DND-41 (cell line): ENCODE measurements around the gene KRTAP5-10.
"Not testable (repeated sequence)": the region's sequence is repeated elsewhere in the genome, so short reads cannot be mapped to it uniquely, and the experiment has no call there.

ENCODE experiments used
- ATAC-seq: fragments of 200-7000 bp; cut with Tn5 transposase; 3 replicates; pipeline ENCODE4 v1.9.1; 2021; ENCODE audit warnings: low read depth; ENCODE audit not compliant: insufficient read depth
- DNase-seq: peaks from one replicate; pipeline ENCODE4 v3.0.0-alpha.2; 2020
- H2AFZ ChIP-seq: 2 replicates; pipeline ENCODE4 v1.6.0; 2012; ENCODE audit warnings: low read depth, low read length
- H3K27ac ChIP-seq: 2 replicates; pipeline ENCODE4 v1.5.1; 2012; ENCODE audit warnings: low read length, inconsistent platforms
- H3K27me3 ChIP-seq: fragments of 200-600 bp; sonication (generic); 2 replicates; pipeline ENCODE4 v1.6.0; 2012; ENCODE audit warnings: low read length, mild to moderate bottlenecking, inconsistent platforms; ENCODE audit not compliant: insufficient read depth, poor library complexity
- H3K36me3 ChIP-seq: 2 replicates; pipeline ENCODE4 v1.5.1; 2012; ENCODE audit warnings: low read length, inconsistent platforms; ENCODE audit not compliant: insufficient read depth
- H3K4me1 ChIP-seq: 2 replicates; pipeline ENCODE4 v1.5.1; 2012; ENCODE audit warnings: mild to moderate bottlenecking, low read length; ENCODE audit not compliant: insufficient read depth
- H3K4me2 ChIP-seq: 2 replicates; pipeline ENCODE4 v1.6.0; 2012; ENCODE audit warnings: mild to moderate bottlenecking, moderate library complexity, low read length, inconsistent platforms; ENCODE audit not compliant: insufficient read depth
- H3K4me3 ChIP-seq, 2 experiments: fragments of 200-600 bp in 1 of 2; shearing (Covaris generic) in 1 of 2; 2 replicates each; pipeline ENCODE4 v1.5.1; 2012 to 2016; ENCODE audit warnings: inconsistent platforms in 2 of 2, low read length in 2 of 2, mild to moderate bottlenecking in 2 of 2, low read depth in 1 of 2, moderate library complexity in 1 of 2
- H3K79me2 ChIP-seq: 2 replicates; pipeline ENCODE4 v1.6.0; 2012; ENCODE audit warnings: low read length, inconsistent platforms; ENCODE audit not compliant: insufficient read depth
- H3K9ac ChIP-seq: 2 replicates; pipeline ENCODE4 v1.6.0; 2012; ENCODE audit warnings: low read depth, mild to moderate bottlenecking, inconsistent platforms, low read length, moderate library complexity
- H3K9me3 ChIP-seq: 2 replicates; pipeline ENCODE4 v1.5.1; 2012; ENCODE audit warnings: low read length, moderate library complexity, mild to moderate bottlenecking, inconsistent platforms; ENCODE audit not compliant: insufficient read depth, severe bottlenecking
- H4K20me1 ChIP-seq: 2 replicates; pipeline ENCODE4 v1.6.0; 2012; ENCODE audit warnings: low read length; ENCODE audit not compliant: insufficient read depth
- EZH2 ChIP-seq: IDR thresholded peaks from 3 replicates; pipeline ENCODE4 v1.6.1; 2012; ENCODE audit warnings: borderline replicate concordance, low read depth, mild to moderate bottlenecking, moderate library complexity, low read length, inconsistent platforms; ENCODE audit not compliant: severe bottlenecking
- TF ChIP-seq, protein P1 (sequence below): IDR thresholded peaks from 2 replicates; pipeline ENCODE4 v1.5.1; 2012; ENCODE audit warnings: borderline replicate concordance, low read length, moderate library complexity, mild to moderate bottlenecking; ENCODE audit not compliant: poor library complexity, severe bottlenecking; ENCODE audit errors: extremely low read depth

Gene KRTAP5-10

DNA sequence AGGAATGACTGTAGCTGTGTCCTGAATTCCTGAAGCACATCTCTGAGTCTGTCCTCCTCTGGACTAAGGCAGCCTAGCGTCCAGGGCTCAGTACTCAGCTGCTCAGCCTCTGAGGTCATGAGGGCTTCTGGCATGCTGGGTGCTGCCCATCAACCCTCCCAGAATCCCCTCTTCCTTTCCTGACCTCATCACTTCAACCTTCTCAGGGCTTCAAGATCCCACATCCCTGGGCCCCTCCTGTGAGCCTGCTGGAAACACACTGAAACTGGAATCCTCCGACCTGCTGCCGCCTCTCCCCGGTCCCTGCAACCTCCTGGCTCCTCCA lies 26.7 kb upstream of the KRTAP5-10 start:
- TF ChIP-seq, protein P1, sequence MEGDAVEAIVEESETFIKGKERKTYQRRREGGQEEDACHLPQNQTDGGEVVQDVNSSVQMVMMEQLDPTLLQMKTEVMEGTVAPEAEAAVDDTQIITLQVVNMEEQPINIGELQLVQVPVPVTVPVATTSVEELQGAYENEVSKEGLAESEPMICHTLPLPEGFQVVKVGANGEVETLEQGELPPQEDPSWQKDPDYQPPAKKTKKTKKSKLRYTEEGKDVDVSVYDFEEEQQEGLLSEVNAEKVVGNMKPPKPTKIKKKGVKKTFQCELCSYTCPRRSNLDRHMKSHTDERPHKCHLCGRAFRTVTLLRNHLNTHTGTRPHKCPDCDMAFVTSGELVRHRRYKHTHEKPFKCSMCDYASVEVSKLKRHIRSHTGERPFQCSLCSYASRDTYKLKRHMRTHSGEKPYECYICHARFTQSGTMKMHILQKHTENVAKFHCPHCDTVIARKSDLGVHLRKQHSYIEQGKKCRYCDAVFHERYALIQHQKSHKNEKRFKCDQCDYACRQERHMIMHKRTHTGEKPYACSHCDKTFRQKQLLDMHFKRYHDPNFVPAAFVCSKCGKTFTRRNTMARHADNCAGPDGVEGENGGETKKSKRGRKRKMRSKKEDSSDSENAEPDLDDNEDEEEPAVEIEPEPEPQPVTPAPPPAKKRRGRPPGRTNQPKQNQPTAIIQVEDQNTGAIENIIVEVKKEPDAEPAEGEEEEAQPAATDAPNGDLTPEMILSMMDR = no peak
- TF ChIP-seq EZH2 = no peak
- H3K79me2 ChIP-seq = no peaks in the 10 kb centered on the region
- ATAC-seq (no peak), DNase-seq (no peak)
- no peaks in the 10 kb centered on the region for H4K20me1 ChIP-seq
- no peaks in the 10 kb centered on the region for H3K36me3 ChIP-seq
- no peaks in the 10 kb centered on the region for H3K4me1 ChIP-seq
- no peak overlapping the region for H3K4me2 ChIP-seq
- no peaks in the 10 kb centered on the region for H3K27me3 ChIP-seq
- no peak overlapping the region for H3K4me3 ChIP-seq
- H3K9me3 ChIP-seq = no peaks in the 10 kb centered on the region
- H3K9ac ChIP-seq = no peak overlapping the region
- no peak overlapping the region for H2AFZ ChIP-seq
- no peak overlapping the region for H3K27ac ChIP-seq

DNA sequence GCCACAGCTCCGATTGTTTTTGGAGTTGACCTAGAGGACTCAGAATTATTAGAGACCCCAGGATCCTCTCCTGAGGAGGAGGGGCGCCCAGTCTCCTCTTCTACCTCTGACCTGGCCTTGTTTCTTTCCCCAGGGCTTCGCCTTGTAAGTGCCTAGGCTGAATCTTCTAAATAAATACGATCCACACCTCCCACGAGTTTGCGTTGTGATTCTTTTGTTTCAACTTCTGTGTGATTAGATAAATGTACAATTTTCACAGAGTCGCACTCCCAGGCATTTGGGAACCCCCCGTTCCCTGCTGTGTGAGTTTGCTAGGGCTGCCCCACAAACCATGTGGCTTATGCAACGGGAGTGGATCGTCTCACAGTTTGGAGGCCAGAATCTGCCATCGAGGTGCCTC lies 26.3 kb upstream of the KRTAP5-10 start:
- Histone ChIP-seq H3K4me1 (no peaks in the 10 kb centered on the region), H4K20me1 (no peaks in the 10 kb centered on the region), H3K27ac (no peak overlapping the region), H3K9me3 (no peaks in the 10 kb centered on the region), H3K9ac (no peak overlapping the region), H3K36me3 (no peaks in the 10 kb centered on the region), H3K4me3 (no peak overlapping the region), H3K27me3 (peaks cover 2% of the 10 kb centered on the region), H3K4me2 (no peak overlapping the region), H3K79me2 (no peaks in the 10 kb centered on the region), H2AFZ (no peak overlapping the region)
- TF ChIP-seq EZH2 = no peak
- TF ChIP-seq, protein P1 = no peak
- ATAC-seq (no peak), DNase-seq (no peak)

DNA sequence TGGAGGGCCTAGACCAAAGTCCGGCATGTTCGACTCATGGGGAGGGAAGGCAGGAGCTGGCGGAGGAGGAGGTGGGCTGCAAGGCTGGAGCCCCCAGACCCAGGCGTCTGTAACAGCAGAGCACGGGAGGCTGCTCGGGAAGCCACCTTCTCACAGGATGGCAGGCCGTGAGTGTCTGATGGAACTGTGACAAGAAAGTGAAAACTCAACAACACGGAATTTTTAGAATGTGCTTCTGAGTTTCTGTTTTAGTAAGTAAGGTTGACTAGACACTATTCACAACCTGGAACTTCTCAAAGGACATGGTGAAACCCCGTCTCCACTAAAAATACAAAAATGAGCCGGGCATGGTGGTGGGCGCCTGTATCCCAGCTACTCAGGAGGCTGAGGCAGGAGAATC lies 25.4 kb upstream of the KRTAP5-10 start:
- not testable (repeated sequence) for H3K36me3 ChIP-seq, H3K9ac ChIP-seq, H4K20me1 ChIP-seq, H3K4me3 ChIP-seq, H3K27ac ChIP-seq, H3K9me3 ChIP-seq, H3K79me2 ChIP-seq, DNase-seq, H3K27me3 ChIP-seq, H3K4me2 ChIP-seq, H2AFZ ChIP-seq, ATAC-seq, H3K4me1 ChIP-seq

GRCh38 chr11:71540521-71541304 lies 24.6 kb upstream of the KRTAP5-10 start:
- DNase-seq, ATAC-seq, H3K4me3 ChIP-seq, H4K20me1 ChIP-seq, H3K4me1 ChIP-seq, H3K9ac ChIP-seq, H3K27ac ChIP-seq, H3K79me2 ChIP-seq, H3K4me2 ChIP-seq, H2AFZ ChIP-seq, H3K36me3 ChIP-seq, H3K27me3 ChIP-seq, H3K9me3 ChIP-seq: not testable (repeated sequence)
